GM13977 (cell line): ENCODE data around the gene GNAL.

Source experiments
- DNase-seq: peaks from one replicate; pipeline ENCODE4 v3.0.0; 2012; ENCODE audit warnings: low spot score
- in situ Hi-C: fragments of 300-500 bp; cut with MboI; formaldehyde crosslinking; loops from one replicate; pipeline ENCODE4 v1.12.0; 2022; ENCODE audit warnings: low sequenced_read_pairs, low pct_unique_long_range_greater_than_20kb, mixed read lengths, inconsistent platforms; ENCODE audit not compliant: unreplicated experiment
- TF ChIP-seq, protein P1 (sequence below): IDR thresholded peaks from 2 replicates; pipeline ENCODE4 v1.5.1; 2012; ENCODE audit warnings: mild to moderate bottlenecking, control low read depth; ENCODE audit not compliant: insufficient read depth; ENCODE audit errors: extremely low read depth, missing control alignments

Gene GNAL

DNA sequence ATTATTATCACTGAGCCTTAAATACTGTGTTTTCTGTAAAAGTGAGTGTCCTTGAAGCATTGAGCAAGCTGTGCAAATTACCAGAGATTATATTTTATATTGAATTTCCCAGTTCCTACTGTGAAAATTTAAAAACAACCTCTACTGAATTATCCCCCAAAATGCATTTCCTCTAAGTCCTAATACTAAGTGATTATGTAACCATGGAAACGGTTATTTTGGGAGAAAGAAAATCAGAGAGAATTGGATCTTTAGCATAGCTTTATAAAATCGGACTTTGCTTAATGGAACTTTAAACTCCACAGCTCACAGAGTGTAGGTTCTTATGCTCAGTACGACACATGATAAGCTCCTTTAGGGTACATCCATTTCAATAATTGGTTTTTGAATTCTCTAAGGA is 142.9 kb downstream of the GNAL start:
- no peak for DNase-seq
- in situ Hi-C loops, result no loop called here
- TF ChIP-seq, protein P1, sequence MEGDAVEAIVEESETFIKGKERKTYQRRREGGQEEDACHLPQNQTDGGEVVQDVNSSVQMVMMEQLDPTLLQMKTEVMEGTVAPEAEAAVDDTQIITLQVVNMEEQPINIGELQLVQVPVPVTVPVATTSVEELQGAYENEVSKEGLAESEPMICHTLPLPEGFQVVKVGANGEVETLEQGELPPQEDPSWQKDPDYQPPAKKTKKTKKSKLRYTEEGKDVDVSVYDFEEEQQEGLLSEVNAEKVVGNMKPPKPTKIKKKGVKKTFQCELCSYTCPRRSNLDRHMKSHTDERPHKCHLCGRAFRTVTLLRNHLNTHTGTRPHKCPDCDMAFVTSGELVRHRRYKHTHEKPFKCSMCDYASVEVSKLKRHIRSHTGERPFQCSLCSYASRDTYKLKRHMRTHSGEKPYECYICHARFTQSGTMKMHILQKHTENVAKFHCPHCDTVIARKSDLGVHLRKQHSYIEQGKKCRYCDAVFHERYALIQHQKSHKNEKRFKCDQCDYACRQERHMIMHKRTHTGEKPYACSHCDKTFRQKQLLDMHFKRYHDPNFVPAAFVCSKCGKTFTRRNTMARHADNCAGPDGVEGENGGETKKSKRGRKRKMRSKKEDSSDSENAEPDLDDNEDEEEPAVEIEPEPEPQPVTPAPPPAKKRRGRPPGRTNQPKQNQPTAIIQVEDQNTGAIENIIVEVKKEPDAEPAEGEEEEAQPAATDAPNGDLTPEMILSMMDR, result no peak

DNA sequence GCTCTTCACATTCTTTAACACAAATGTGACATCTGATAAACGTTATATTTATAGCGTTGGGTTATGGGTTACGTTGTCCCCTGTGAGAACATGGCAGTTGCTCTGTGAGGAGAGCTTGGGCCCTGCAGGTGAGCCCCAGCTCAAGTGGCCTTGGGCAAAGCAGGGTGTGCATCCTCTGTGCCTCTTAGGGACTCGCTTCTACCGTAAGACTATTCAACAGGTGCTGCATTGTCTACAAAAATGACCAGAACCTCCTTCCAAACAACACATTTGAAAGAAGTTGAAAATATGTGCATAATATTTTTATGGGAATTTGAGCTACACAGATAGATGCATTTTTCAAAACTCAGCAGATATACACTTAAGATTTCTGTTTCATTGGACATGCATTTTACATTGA is 145.7 kb downstream of the GNAL start:
- TF ChIP-seq, protein P1, result no peak
- in situ Hi-C loops, result no loop called here
- DNase-seq, result no peak

DNA sequence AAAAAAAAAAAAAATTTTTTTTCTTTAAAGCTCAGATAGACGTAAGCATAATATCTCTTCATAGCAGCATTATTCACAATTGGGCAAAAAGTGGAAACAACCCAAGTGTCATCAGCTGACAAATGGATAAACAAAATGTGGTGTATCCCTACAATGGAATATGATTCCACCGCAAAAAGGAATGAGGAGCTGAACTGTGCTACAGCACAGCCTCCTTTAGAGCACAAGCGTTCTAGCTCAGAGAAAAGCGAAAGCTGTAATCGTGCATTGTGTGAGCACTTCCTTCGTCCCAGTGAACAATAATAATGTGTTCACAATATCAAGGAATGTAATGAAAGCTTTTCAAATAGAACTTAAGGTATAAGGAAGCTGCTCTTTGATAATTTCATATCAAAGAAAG is 150.5 kb downstream of the GNAL start:
- TF ChIP-seq, protein P1, result no peak

DNA sequence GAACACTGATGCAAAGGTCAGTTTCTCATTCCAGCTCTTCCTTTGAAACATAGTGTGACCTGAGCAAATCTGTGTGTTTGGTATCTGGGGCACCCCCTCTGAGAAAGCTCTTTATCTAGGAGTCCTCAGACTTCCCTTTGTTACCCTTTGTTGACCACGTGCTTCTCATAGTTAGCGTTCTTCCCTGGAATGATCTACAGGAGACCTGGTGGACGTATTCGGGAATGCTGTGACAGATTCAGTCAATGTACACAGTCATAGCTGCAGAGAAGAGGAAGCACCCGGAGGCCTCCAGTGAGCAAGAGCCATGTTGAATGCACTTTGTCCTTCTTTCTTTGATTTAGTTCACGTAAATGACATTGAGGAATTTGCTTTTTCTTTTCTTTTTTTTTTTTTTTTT is 151.4 kb downstream of the GNAL start:
- TF ChIP-seq, protein P1, result no peak
- in situ Hi-C loops, result no loop called here
- DNase-seq, result no peak

More for the DNA sequence above, 150.5 kb downstream of the GNAL start:
- no peak for DNase-seq
- in situ Hi-C loops, result no loop called here

DNA sequence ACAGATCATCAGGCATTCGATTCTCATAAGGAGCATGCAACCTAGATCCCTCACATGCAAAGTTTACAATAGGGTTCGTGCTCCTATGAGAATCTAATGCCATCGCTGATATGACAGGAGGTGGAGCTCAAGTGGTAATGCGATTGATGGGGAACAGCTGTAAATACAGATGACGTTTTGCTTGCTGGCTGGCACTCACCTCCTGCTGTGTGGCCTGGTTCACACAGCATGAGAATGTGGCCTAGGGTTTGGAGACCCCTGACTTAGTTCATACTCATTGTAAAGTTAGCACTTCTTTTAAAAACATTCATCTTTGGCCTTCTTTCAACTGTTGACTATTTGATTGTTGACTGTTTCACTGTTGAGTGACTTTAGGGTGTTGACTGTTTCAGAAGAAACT is 153.5 kb downstream of the GNAL start:
- DNase-seq, result no peak
- in situ Hi-C loops, result no loop called here

DNA sequence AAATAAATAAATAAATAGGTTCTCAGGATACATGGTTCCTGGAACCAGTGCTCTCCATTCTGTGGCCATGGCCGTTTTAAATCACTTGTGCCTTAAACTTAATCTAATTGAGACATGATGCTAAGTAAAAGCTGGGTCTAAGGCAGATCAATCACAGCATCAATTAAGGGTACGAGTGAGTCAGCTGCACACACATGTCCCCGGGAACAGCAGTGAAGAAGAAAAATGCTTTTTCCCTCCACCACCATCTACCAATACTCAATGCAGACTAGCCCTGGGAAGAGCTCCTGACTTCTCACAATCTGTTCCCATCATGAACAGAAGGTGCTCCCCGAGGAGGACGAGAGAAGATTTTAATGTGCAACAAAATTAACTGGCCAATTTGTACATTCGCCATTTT is 155.4 kb downstream of the GNAL start:
- DNase-seq, result no peak
- TF ChIP-seq, protein P1, result no peak
- in situ Hi-C loops, result no loop called here

More for the DNA sequence above, 153.5 kb downstream of the GNAL start:
- TF ChIP-seq, protein P1, result no peak

DNA sequence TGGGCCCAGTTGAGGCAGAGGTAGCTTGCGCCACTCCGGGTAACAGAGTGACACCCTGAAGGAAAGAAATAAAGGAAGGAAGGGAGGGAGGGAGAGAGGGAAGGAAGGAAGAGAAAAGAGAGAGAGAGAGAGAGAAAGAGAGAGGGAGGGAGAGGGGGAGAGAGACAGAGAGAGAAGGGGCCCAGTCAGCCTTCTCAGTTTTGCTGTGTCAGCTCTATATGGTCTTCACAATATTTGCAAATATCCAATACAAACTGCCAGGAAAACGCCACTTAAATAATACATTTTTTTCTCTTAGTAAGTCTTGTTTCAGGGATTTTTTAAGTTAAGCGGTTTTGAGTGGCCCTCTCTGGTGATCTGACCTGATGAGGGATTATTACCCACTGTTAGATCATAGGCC is 156.6 kb downstream of the GNAL start:
- in situ Hi-C loops, result no loop called here
- no peak for DNase-seq
- TF ChIP-seq, protein P1, result no peak
